ENCODE results near the gene BBLN.
"Not testable (repeated sequence)": the region's sequence is repeated elsewhere in the genome, so short reads cannot be mapped to it uniquely, and the experiment has no call there.

BBLN gene

GRCh38 chr9:128124451-128124850, 35.6 kb upstream of the BBLN start:
- DNase-seq (ENCODE audit: low read depth in 2 of 2, low spot score in 1 of 2), result no peak

GRCh38 chr9:128124873-128125579, 35.0 kb upstream of the BBLN start:
- DNase-seq (ENCODE audit: low read depth in 2 of 2, low spot score in 1 of 2), result no peak

- no peak for DNase-seq (ENCODE audit: low read depth in 2 of 2, low spot score in 1 of 2)
Measured at GRCh38 chr9:128125580-128126354, 34.3 kb upstream of the BBLN start.

- peak; percentile 53 to 59 for DNase-seq (ENCODE audit: low read depth in 2 of 2, low spot score in 1 of 2)
Measured at GRCh38 chr9:128127568-128127989, 32.5 kb upstream of the BBLN start, which contains the start of gene PTGES2. PTGES2 (minus strand) TSS chr9:128127729; CDS start chr9:128127717, 12 bp downstream.

GRCh38 chr9:128127990-128128835, 31.9 kb upstream of the BBLN start:
- peak; percentile 68 to 77 for DNase-seq (ENCODE audit: low read depth in 2 of 2, low spot score in 1 of 2)

- DNase-seq (ENCODE audit: low read depth in 2 of 2, low spot score in 1 of 2), result no peak
Measured at GRCh38 chr9:128128836-128129590, 31.1 kb upstream of the BBLN start.

GRCh38 chr9:128129976-128130590, 30.0 kb upstream of the BBLN start:
- DNase-seq (ENCODE audit: low read depth in 2 of 2, low spot score in 1 of 2), result peak in 1 of 2 donors; percentile 15

GRCh38 chr9:128130651-128131050, 29.4 kb upstream of the BBLN start:
- DNase-seq (ENCODE audit: low read depth in 2 of 2, low spot score in 1 of 2), result not testable (repeated sequence)

- DNase-seq (ENCODE audit: low read depth in 2 of 2, low spot score in 1 of 2), result not testable (repeated sequence)
Measured at GRCh38 chr9:128131346-128131745, 28.7 kb upstream of the BBLN start.

- not testable (repeated sequence) for DNase-seq (ENCODE audit: low read depth in 2 of 2, low spot score in 1 of 2)
Measured at GRCh38 chr9:128132139-128132538, 27.9 kb upstream of the BBLN start.

- not testable (repeated sequence) for DNase-seq (ENCODE audit: low read depth in 2 of 2, low spot score in 1 of 2)
Measured at GRCh38 chr9:128135561-128135960, 24.5 kb upstream of the BBLN start.

GRCh38 chr9:128136816-128137793, 23.0 kb upstream of the BBLN start:
- DNase-seq (ENCODE audit: low read depth in 2 of 2, low spot score in 1 of 2), result no peak

- no peak for DNase-seq (ENCODE audit: low read depth in 2 of 2, low spot score in 1 of 2)
Measured at GRCh38 chr9:128138001-128138400, 22.1 kb upstream of the BBLN start.

- no peak for DNase-seq (ENCODE audit: low read depth in 2 of 2, low spot score in 1 of 2)
Measured at GRCh38 chr9:128139621-128140020, 20.4 kb upstream of the BBLN start.

GRCh38 chr9:128141604-128142003, 18.5 kb upstream of the BBLN start:
- DNase-seq (ENCODE audit: low read depth in 2 of 2, low spot score in 1 of 2), result no peak

- DNase-seq (ENCODE audit: low read depth in 2 of 2, low spot score in 1 of 2), result no peak
Measured at GRCh38 chr9:128142061-128142460, 18.0 kb upstream of the BBLN start.

GRCh38 chr9:128142596-128142995, 17.5 kb upstream of the BBLN start:
- DNase-seq (ENCODE audit: low read depth in 2 of 2, low spot score in 1 of 2), result no peak

- DNase-seq (ENCODE audit: low read depth in 2 of 2, low spot score in 1 of 2), result no peak
Measured at GRCh38 chr9:128143525-128144238, 16.4 kb upstream of the BBLN start.

Data from stimulated activated CD8-positive, alpha-beta memory T cell treated with anti-CD3 and anti-CD28 coated beads, Interleukin-4, amount 100 ng/mL, for 1 hour (primary cell).